Vagina (tissue), 2 donors: ENCODE measurements around the gene MCEE.
"Not testable (repeated sequence)": the region's sequence is repeated elsewhere in the genome, so short reads cannot be mapped to it uniquely, and the experiment has no call there.

Experiments
- CTCF ChIP-seq, 3 experiments: fragments of 450-650 bp in 2 of 3; fragments of 200-600 bp in 1 of 3; sonication (generic) in 1 of 3; IDR thresholded peaks; one replicate each; pipeline ENCODE4 v1.5.1; 2017 to 2019; ENCODE audit warnings: antibody characterized with exemption in 3 of 3, mild to moderate bottlenecking in 2 of 3, moderate library complexity in 2 of 3
- POLR2A ChIP-seq, 2 donors: fragments of 450-650 bp; IDR thresholded peaks; one replicate each; pipeline ENCODE4 v1.6.1; 2017; ENCODE audit warnings: antibody characterized with exemption in 2 of 2, mild to moderate bottlenecking in 2 of 2, moderate library complexity in 2 of 2
- POLR2AphosphoS5 ChIP-seq, 2 donors: sonication (generic); formaldehyde crosslinking; IDR thresholded peaks; one replicate each; pipeline ENCODE4 v1.9.0; 2017; ENCODE audit warnings: antibody characterized with exemption in 2 of 2, mild to moderate bottlenecking in 2 of 2, low read depth in 1 of 2; ENCODE audit not compliant: insufficient read depth in 1 of 2

DNA sequence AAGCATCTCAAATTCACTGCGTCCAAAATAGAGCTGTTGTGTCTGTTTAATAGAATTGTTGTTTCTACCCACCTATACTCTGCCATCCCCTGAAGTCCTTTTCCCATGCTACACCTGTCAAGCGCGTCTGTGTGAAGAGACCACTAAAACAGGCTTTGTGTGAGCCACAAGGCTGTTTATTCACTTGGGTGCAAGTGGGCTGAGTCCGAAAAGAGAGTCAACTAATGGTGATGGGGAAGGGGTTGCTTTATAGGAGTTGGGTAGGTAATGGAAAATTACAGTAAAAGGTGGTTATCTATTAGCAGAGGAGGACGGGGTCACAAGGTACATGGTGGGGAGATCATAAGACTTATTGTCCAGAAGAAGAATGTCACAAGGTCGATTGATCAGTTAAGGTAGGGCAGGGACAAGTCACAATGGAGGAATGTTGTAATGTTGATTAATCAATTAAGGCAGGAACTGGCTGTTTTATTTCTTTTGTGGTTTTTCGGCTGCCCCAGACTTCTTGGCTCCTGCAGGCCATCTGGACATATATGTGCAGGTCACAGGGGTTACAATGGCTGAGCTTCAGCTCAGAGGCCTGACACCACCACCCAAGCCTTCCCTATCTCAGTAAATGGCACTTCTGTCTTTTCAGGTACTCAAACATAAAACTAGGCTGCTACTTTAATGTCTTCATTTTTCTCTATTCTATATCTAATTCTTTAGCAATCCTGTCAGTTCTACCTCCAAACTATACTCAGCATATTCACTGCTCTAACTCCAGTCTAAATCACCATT, 1.5 kb upstream of the MCEE start:
- not testable (repeated sequence) for TF ChIP-seq CTCF (IDR thresholded peaks at IDR 0.05); POLR2AphosphoS5 (IDR thresholded peaks at IDR 0.05; ENCODE audit: insufficient read depth in 1 of 2, low read depth in 1 of 2); POLR2A (IDR thresholded peaks at IDR 0.05)
